HFF-Myc (cell line): ENCODE results near the gene TMEM117.

Source experiments
- DNase-seq: peaks from one replicate; pipeline ENCODE4 v3.0.0-alpha.2; 2011; ENCODE audit warnings: low read depth; ENCODE audit errors: extremely low read depth
- H3K4me3 ChIP-seq: replicated peaks from 2 replicates; pipeline ENCODE4 v1.5.1; 2011; ENCODE audit warnings: low read depth, mild to moderate bottlenecking, control low read depth, low read length
- CTCF ChIP-seq: IDR thresholded peaks from 2 replicates; pipeline ENCODE4 v1.5.1; 2012; ENCODE audit warnings: mild to moderate bottlenecking, low read depth, low read length, control low read depth; ENCODE audit errors: missing control alignments

Gene TMEM117

GRCh38 chr12:44117337-44117736 is 281.5 kb downstream of the TMEM117 start:
- no peak for TF ChIP-seq CTCF
- DNase-seq, result no peak
- H3K4me3 ChIP-seq, result no peak overlapping the region

- no peak overlapping the region for H3K4me3 ChIP-seq
- DNase-seq, result no peak
- no peak for TF ChIP-seq CTCF
Observed at GRCh38 chr12:44118946-44119345, 283.1 kb downstream of the TMEM117 start.

- no peak for DNase-seq
- H3K4me3 ChIP-seq, result no peak overlapping the region
- TF ChIP-seq CTCF, result no peak
Observed at GRCh38 chr12:44126806-44127205, 290.9 kb downstream of the TMEM117 start.

GRCh38 chr12:44127966-44128710 is 292.3 kb downstream of the TMEM117 start:
- no peak for TF ChIP-seq CTCF
- H3K4me3 ChIP-seq, result no peak overlapping the region
- no peak for DNase-seq

GRCh38 chr12:44143175-44143574 is 307.3 kb downstream of the TMEM117 start:
- no peak for TF ChIP-seq CTCF
- DNase-seq, result no peak

GRCh38 chr12:44148936-44149335 is 313.1 kb downstream of the TMEM117 start:
- TF ChIP-seq CTCF, result no peak
- no peak overlapping the region for H3K4me3 ChIP-seq
- no peak for DNase-seq

More at GRCh38 chr12:44143175-44143574, 307.3 kb downstream of the TMEM117 start:
- no peak overlapping the region for H3K4me3 ChIP-seq

- no peak overlapping the region for H3K4me3 ChIP-seq
- DNase-seq, result peak; percentile 9
- no peak for TF ChIP-seq CTCF
Observed at GRCh38 chr12:44154128-44154527, 318.2 kb downstream of the TMEM117 start.
